SK-N-SH (cell line): Measurements from ENCODE around the gene IGF1R.

Source experiments
- CTCF ChIP-seq: fragments of 200-600 bp; sonication (generic); IDR thresholded peaks from 2 replicates; pipeline ENCODE4 v1.6.1; 2017; ENCODE audit warnings: antibody characterized with exemption, mild to moderate bottlenecking, moderate library complexity
- EP300 ChIP-seq, 2 experiments: IDR thresholded peaks; 2 replicates each; pipeline versions ENCODE4 v1.4.0 to v1.6.1; 2012; ENCODE audit warnings: borderline replicate concordance in 1 of 2, low read depth in 1 of 2, low read length in 1 of 2
- TCF12 ChIP-seq: IDR thresholded peaks from 2 replicates; pipeline ENCODE4 v1.4.0; 2012

GRCh38 chr15:98920091-98920880, 271.9 kb downstream of the IGF1R start:
- TF ChIP-seq CTCF: no peak
- no peak for TF ChIP-seq EP300 (IDR thresholded peaks at IDR 0.05; ENCODE audit: borderline replicate concordance in 1 of 2, low read depth in 1 of 2, low read length in 1 of 2)
- no peak for TF ChIP-seq TCF12
